ENCODE measurements around the gene ARID1B. TPM values are rescaled to one million over a fixed set of nuclear protein-coding genes. Genes with fewer than 3 reads are reported as not detected.
"Not testable (repeated sequence)": the region's sequence is repeated elsewhere in the genome, so short reads cannot be mapped to it uniquely, and the experiment has no call there.

The ARID1B gene
- total RNA-seq, 1 donor from 2014 or later = 67.5 TPM

DNA sequence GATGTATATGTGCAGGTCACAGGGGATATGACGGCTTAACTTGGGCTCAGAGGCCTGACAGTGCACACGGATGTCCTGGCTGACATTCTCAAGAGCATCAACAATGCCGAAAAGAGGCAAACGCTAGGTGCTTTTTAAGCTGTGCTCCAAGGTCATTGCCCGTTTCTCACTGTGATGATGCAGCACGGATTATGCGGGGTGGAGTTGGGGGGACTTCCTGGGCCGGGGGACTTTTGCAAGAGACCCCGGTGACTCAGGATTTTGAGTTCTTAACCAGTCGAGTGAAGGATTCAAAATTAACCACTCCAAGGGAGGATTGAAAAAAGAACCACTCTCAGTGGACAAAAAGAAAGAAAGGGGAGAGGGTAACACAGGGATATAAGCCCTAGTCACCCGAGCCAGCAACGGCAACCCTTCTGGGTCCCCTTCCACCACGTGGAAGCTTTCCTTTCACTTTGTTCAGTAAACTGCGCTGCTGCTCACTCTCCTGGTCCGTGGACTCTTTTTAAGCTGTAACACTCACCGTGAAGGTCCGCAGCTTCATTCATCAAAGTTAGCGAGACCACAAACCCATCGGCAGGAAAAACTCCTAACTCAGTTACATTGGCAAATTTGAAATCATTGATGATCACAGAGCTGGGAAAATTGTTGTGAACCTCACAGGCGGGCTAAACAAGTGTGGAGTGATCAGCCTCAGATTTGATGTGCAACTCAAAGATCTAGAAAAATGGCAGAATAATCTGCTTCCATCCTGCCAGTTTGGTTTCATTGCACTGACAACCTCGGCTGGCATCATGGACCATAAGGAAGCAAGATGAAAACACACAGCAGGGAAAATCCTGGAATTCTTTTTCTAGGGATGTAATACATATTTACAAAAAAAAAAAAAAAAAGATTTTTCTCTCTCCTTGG is 199.3 kb downstream of the ARID1B start:
- Mint-ChIP-seq H3K27me3 (no peaks in the 10 kb centered on the region), H3K27ac (peak overlapping the region; percentile 86), H3K9me3 (no peaks in the 10 kb centered on the region), H3K36me3 (ENCODE audit: low read depth) (no peaks in the 10 kb centered on the region), H3K4me3 (peak overlapping the region; percentile 82), H3K4me1 (peaks cover 28% of the 10 kb centered on the region)
- peak; percentile 68 for DNase-seq
- intact Hi-C loops (cut with micrococcal nuclease) = loop anchor here (5.0 kb wide), 4 partner anchors 41 to 194 kb away; no protein-coding TSS in a partner anchor

DNA sequence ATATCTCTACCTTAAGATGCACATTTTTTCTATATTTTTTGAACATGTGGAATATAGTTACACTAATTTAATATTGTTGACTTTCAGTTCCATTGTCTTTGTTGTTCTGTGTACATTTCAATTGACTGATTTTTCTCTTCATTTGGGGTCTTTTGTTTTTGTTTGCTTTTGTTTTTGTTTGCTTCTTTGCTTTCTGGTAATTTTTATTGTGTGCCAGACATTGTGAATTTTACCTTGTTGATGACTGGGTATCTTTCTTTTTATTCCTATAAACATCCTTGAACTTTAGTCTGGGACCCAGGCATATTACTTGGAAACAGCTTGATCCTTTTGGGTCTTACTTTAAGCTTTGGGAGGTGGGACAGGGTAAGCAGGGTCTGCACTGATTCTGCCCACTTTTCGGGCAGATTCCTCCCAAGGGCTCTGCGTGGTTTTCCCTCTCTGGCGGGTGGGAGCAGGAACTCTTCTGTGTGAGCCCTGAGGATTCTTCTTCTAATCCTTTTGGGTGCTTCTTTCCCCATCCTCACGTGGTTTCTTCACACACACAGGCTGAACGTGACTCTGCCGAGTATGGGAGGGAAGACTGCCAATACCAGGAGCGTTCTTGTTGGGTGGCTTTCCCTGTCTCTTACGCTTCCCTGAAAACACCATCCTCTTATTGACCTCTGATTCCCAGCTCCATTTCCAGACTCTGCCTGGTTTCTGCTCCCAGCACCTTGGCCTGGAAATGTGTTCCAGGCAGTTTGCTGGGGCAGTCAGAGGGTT is 200.5 kb downstream of the ARID1B start:
- no peak for DNase-seq
- Mint-ChIP-seq H3K36me3 (ENCODE audit: low read depth) (no peaks in the 10 kb centered on the region), H3K9me3 (no peaks in the 10 kb centered on the region), H3K27ac (peak overlapping the region; percentile 18), H3K27me3 (no peaks in the 10 kb centered on the region), H3K4me1 (peaks cover 34% of the 10 kb centered on the region), H3K4me3 (peak overlapping the region; percentile 30)
- intact Hi-C loops (cut with micrococcal nuclease) = loop anchor here (2.0 to 5.0 kb wide), 5 partner anchors 40 to 195 kb away; no protein-coding TSS in a partner anchor

DNA sequence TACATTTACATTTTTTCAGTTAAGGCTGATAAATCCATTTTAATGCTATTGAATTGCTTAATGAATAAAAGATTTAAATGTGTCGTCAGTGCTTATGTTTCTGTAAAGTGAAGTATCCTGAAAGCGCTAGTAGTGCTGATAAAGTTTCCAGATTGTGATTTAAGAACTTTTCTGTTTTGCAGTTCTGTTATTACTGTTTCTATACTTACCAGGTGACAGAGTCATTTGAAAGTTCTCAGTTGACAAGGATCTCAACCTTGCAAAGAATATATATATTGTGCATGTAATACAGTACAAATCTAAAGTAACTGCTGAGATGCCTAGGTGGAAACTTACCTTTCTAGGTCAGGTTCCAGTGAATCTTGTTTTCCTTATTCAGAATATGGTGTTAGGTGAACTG is 201.8 kb downstream of the ARID1B start:
- H3K4me1 Mint-ChIP-seq = peaks cover 40% of the 10 kb centered on the region
- no peak overlapping the region for H3K27ac Mint-ChIP-seq
- no peaks in the 10 kb centered on the region for H3K27me3 Mint-ChIP-seq
- intact Hi-C loops (cut with micrococcal nuclease) = loop anchor here (2.0 to 5.0 kb wide), 5 partner anchors 38 to 197 kb away; no protein-coding TSS in a partner anchor
- DNase-seq = no peak
- no peaks in the 10 kb centered on the region for H3K36me3 Mint-ChIP-seq (ENCODE audit: low read depth)
- H3K9me3 Mint-ChIP-seq = no peaks in the 10 kb centered on the region
- H3K4me3 Mint-ChIP-seq = no peak overlapping the region

DNA sequence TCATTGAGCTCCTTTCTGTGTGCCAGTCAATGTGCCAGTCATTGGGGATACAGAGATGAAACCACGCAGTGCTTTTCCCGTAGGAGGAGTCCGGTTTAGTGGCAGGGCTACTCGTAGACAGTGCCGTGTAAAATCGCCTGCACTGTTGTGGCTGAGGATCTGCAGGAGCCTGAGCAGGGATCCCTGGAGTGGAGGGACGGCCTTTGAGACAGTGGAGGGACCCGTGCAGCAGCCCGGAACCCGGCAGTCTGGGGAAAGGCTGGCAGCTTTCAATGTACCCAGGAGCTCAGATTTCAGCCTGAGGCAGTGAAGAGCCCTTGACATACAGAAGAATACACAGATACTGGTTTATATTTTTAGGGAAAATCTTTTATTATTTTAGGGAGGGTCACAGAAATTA is 203.3 kb downstream of the ARID1B start:
- intact Hi-C loops (cut with micrococcal nuclease) = no loop called here
- DNase-seq = no peak
- peaks cover 46% of the 10 kb centered on the region for H3K4me1 Mint-ChIP-seq
- H3K27me3 Mint-ChIP-seq = no peaks in the 10 kb centered on the region
- H3K36me3 Mint-ChIP-seq (ENCODE audit: low read depth) = no peaks in the 10 kb centered on the region
- H3K9me3 Mint-ChIP-seq = no peaks in the 10 kb centered on the region
- H3K4me3 Mint-ChIP-seq = no peak overlapping the region
- H3K27ac Mint-ChIP-seq = no peak overlapping the region

DNA sequence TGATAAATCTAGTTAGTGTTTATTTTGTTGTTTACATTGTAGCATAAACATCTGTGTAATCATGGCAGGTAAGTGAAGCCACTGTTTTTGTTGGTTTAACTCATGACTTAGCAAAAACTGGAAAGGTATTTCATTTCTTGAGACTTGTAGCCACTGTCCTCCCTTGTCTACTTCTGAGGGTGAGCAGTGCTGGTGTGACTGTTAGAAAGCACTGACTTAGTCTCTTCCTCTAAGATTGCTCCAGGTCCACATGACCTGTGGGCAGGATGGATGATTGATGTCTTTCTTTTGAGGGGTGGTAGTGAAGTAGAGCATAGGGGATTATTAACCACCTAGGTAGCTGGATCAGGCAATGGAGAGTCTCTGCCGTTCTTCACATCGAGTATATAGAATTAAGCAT is 203.8 kb downstream of the ARID1B start:
- Mint-ChIP-seq H3K4me3 (no peak overlapping the region), H3K27me3 (no peaks in the 10 kb centered on the region), H3K4me1 (peaks cover 41% of the 10 kb centered on the region), H3K27ac (no peak overlapping the region), H3K36me3 (ENCODE audit: low read depth) (no peaks in the 10 kb centered on the region), H3K9me3 (no peaks in the 10 kb centered on the region)
- DNase-seq = no peak
- intact Hi-C loops (cut with micrococcal nuclease) = no loop called here

DNA sequence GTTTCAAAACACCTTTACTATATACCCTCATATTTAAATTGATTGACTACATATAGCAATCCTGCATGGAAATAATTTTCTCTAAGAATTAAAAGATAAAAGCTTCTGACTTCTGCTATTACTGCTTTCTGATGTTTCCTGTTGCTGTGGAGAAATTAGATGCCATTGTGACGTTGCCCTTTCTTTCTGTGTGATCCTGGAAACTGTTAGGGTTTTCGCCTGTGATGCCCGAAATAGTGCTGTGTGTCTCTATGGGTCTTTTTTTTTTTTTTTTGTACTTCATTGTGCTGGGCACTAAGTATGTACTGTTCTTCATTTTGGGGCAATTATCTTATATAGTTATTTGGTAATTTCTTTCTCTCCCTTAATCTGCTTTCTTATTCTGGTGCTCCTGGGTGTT is 205.0 kb downstream of the ARID1B start:
- Mint-ChIP-seq H3K4me1 (peaks cover 38% of the 10 kb centered on the region), H3K27ac (no peak overlapping the region), H3K4me3 (no peak overlapping the region), H3K36me3 (ENCODE audit: low read depth) (no peaks in the 10 kb centered on the region), H3K27me3 (no peaks in the 10 kb centered on the region), H3K9me3 (no peaks in the 10 kb centered on the region)
- no peak for DNase-seq
- intact Hi-C loops (cut with micrococcal nuclease) = no loop called here

DNA sequence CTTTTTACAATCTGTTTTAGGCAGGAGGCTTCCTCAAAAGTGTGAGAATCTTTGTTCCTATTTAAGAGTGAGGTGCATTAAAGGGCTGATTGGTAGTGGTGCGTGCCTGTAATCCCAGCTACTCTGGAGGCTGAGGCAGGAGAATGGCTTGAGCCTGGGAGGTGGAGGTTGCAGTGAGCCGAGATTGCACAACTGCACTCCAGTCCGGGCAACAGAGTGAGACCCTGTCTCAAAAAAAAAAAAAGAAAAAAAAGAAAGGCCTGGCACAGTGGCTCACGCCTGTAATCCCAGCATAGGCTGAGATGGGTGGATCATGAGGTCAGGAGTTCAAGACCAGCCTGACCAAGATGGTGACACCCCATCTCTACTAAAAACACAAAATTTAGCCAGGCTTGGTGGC is 205.7 kb downstream of the ARID1B start:
- H3K27ac Mint-ChIP-seq; H3K36me3 Mint-ChIP-seq (ENCODE audit: low read depth); H3K9me3 Mint-ChIP-seq; H3K27me3 Mint-ChIP-seq; H3K4me3 Mint-ChIP-seq; intact Hi-C loops (cut with micrococcal nuclease); DNase-seq: not testable (repeated sequence)
- peaks cover 37% of the 10 kb centered on the region for H3K4me1 Mint-ChIP-seq

DNA sequence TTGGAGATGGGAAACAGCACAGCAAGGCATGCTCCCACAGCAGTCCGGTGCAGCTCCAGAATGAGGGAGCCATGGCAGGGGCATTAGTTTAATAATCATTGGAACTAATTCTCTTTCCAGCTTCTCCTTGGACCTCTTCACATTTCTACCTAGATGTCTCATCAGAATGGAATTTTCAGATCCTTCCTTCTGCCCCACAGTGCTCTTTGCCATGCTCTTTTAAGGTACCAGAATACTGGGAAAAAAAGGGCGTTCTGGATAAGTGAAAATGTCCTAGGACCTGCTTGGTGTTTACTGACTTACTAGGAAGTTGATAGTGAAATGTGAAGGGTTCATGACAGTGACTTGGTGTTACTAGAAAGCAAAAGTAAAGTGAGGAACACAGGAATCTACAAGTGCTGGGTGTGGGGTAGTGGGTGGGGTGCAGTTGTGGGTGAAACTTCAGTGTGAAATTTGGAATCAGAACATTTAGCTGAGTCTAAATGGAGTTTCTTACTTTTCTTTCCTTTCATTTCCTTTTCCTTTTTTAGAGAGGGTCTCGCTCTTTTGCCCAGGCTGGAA is 207.1 kb downstream of the ARID1B start:
- peak; percentile 69 for DNase-seq
- H3K36me3 Mint-ChIP-seq (ENCODE audit: low read depth) = no peaks in the 10 kb centered on the region
- H3K27ac Mint-ChIP-seq = no peak overlapping the region

DNA sequence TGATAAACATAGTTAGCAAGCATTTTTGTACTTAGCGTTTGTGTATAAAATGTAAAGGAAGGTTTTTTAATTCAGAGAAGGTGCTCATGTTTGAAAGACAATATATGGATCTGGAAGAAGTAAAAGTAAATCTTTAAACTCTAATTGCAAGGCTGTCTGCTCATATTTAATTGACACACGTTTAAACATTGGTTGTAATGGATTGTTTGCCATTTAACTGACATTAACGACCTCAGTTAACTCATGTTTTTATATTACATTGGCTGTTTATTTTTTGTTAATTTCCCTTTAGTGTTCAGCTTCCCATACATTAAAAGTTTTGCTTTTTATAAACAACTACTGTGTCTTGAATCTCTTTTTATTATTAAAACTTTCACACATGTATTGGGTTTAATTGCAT is 208.1 kb downstream of the ARID1B start:
- Mint-ChIP-seq H3K27me3 (no peaks in the 10 kb centered on the region), H3K4me1 (peaks cover 43% of the 10 kb centered on the region), H3K36me3 (ENCODE audit: low read depth) (no peaks in the 10 kb centered on the region), H3K27ac (no peak overlapping the region), H3K9me3 (no peaks in the 10 kb centered on the region), H3K4me3 (no peak overlapping the region)
- intact Hi-C loops (cut with micrococcal nuclease) = no loop called here
- no peak for DNase-seq

More for the DNA sequence above, 207.1 kb downstream of the ARID1B start:
- Mint-ChIP-seq H3K27me3 (no peaks in the 10 kb centered on the region), H3K4me3 (peak overlapping the region; percentile 39), H3K9me3 (no peaks in the 10 kb centered on the region), H3K4me1 (peaks cover 43% of the 10 kb centered on the region)
- intact Hi-C loops (cut with micrococcal nuclease) = no loop called here

DNA sequence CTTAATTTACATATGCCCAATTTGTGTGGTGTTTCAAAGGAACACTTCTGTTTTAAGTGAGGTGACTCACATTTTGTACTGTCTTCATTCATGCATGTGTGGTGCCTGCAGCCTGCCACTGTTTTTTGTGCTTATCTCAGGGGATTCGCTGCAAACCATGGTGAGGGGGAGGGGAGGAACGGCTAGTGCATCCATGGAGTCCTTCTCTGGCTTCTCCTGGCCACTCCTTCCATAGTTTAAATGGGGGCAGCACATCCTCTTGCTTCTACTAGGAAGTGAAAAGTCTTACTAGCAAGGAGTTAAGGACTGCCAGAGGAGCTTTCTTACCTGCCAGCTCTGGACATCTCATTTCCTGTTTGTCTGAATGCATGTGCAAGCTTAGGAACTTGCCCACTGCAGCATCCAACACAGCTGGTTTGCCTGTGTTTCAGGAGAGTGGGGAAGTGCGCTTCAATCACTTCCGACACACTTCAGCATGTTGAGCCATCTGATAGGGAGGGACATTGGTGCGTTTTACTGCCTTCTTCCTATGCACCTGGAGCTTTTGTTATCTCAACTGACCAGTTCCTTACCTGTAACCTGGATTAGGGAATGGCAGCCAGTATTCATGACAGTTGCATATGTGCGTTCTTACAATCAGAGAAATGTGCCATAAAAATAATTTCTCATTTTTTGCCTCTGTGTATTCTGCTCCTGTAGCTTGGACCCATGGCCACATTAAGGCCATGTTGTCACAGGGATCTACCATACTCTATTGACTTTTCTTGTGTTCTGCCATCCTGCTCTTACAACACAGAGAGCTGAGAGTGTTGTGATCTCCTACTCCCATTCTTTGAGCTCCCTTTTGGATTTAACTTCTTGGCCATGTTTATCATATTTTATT is 211.3 kb downstream of the ARID1B start:
- Mint-ChIP-seq H3K4me1 (peaks cover 32% of the 10 kb centered on the region), H3K27ac (no peak overlapping the region), H3K27me3 (no peaks in the 10 kb centered on the region), H3K4me3 (no peak overlapping the region), H3K36me3 (ENCODE audit: low read depth) (no peaks in the 10 kb centered on the region), H3K9me3 (no peaks in the 10 kb centered on the region)
- no peak for DNase-seq
- intact Hi-C loops (cut with micrococcal nuclease) = no loop called here

DNA sequence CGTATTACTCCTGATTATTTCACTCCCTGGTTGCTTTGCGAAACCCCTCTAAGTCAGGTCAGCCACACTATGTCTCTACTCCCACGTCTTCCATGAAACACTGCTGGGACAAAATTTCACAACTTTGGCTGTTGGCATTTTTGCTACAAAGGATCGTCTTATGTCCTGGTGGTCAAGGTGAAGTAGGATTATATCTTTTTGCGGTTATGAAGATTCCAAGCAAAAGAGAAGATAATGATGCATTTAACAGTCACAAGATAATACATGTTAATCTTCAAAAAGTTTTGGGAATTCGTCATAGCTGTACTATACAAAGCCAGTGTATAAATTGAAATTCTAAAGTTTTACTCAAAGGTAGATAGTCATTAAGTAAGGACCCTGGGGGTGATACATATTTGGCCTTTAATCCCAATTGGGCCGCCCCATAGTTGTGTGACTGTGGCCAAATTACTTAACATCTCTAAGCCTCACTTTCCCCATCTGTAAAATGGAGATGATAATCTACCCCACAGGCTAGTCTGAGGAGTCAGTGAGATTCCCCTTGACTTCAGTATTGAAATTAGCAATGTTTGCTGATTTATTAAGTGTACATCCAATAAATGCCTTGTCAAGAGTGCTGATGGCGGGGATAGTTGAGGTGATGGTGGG is 212.1 kb downstream of the ARID1B start:
- Mint-ChIP-seq H3K9me3 (no peaks in the 10 kb centered on the region), H3K36me3 (ENCODE audit: low read depth) (no peaks in the 10 kb centered on the region), H3K27ac (no peak overlapping the region), H3K4me1 (peaks cover 24% of the 10 kb centered on the region), H3K27me3 (no peaks in the 10 kb centered on the region), H3K4me3 (no peak overlapping the region)
- intact Hi-C loops (cut with micrococcal nuclease) = no loop called here
- DNase-seq = no peak

DNA sequence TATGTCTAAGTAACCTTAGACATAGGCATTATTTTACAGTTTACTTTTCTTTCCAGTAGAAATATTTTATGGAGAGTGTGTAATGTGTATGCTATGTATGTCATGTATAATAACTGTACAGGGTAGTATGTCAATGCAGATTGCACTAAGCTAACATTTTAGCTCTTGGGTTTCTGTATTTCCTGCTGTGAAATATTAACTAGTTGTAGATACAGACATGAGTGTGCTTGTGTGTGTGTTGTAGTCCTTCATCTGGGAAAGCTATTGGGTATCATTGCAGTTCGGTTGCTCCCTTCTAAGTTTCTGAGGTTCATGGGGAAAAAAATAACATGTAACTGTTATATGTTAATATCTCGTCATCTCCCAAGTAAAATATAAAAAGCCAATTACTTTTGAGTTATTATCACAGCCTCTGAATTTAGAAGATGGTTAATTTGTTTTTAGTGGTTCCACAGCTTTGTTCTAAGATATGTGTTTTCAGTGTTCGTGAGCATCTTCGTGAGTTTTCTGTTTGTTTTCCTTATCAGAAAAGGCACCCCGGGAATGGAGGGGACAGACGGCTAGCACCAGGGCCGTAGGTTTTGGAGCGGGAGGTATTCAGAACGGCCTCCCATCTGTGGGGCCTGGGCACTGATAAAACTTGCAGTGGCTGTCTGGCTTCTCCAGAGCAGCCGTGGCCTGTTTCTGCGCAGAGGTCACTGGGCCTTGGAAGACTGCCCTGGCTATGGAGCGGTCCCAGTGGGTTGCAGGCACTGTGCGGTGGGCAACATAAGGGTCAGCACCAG is 215.0 kb downstream of the ARID1B start:
- Mint-ChIP-seq H3K27ac (no peak overlapping the region), H3K4me3 (no peak overlapping the region), H3K36me3 (ENCODE audit: low read depth) (no peaks in the 10 kb centered on the region), H3K9me3 (no peaks in the 10 kb centered on the region), H3K4me1 (peaks cover 16% of the 10 kb centered on the region), H3K27me3 (no peaks in the 10 kb centered on the region)
- intact Hi-C loops (cut with micrococcal nuclease) = no loop called here
- DNase-seq = no peak
